Mesangial cell (primary cell): ENCODE results near the gene ZNF550. TPM values are rescaled to one million over a fixed set of nuclear protein-coding genes. Genes with fewer than 3 reads are reported as not detected.

ENCODE experiments used
- total RNA-seq: library from RNA; depleted of rRNA; stranded (reverse); fragments of >200 nt; gene quantifications from 2 replicates; pipeline ENCODE4 v1.2.3, GENCODE V29; 2015

Gene ZNF550
- 2.8 and 3.9 TPM in 2 replicates for total RNA-seq

GRCh38 chr19:57559404-57560025 lies at the start of gene ZNF550:
Gene ZNF550, minus strand, starts transcription at chr19:57559863. Its CDS starts 181 bp downstream, at chr19:57559682.

DNA sequence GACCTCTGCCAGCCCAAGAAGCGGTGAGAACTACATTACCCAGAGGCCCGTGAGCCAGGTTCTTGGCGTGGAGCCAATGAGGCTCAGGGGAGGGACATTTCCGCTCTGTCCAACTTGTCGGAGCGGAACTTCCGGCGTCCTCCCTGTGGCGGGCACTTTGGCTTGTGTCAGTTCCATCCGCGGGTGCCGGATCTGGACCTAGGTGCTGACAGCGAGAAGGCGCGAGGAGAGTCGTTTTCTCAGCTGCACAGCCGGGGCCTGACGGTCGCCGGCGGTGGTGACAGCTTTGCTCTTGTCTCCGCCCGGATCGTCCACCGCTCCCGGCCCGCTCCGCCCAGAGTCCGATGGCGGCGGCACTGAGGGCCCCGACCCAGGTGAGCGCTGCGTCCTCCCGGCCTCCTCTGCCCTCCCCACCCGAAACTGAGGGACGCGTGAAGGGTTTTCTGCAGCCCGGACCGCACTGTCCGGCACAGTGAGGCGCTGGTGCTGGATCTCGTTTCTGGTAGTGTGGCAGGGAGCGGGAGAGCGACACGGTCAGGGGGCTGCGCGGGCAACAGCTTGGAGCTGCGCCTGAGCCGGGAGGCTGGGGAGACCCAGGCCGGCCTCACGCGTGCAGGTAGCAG lies 40.2 kb upstream of the ZNF550 start, which contains the start of gene ZNF530:
TSS of gene ZNF530 (plus strand) at position 125 of the 623 bp plus-strand sequence. CDS start 4,461 bp downstream, outside the sequence.

GRCh38 chr19:57583521-57584416 lies 24.1 kb upstream of the ZNF550 start, which contains the start of gene ZIK1:
Gene ZIK1, plus strand, starts transcription at chr19:57584145. Its CDS starts 212 bp downstream, at chr19:57584357.

GRCh38 chr19:57578487-57579205 lies 19.0 kb upstream of the ZNF550 start, which contains the start of gene ZNF416:
Gene ZNF416, minus strand, starts transcription at chr19:57578911. Its CDS starts 207 bp downstream, at chr19:57578704.

DNA sequence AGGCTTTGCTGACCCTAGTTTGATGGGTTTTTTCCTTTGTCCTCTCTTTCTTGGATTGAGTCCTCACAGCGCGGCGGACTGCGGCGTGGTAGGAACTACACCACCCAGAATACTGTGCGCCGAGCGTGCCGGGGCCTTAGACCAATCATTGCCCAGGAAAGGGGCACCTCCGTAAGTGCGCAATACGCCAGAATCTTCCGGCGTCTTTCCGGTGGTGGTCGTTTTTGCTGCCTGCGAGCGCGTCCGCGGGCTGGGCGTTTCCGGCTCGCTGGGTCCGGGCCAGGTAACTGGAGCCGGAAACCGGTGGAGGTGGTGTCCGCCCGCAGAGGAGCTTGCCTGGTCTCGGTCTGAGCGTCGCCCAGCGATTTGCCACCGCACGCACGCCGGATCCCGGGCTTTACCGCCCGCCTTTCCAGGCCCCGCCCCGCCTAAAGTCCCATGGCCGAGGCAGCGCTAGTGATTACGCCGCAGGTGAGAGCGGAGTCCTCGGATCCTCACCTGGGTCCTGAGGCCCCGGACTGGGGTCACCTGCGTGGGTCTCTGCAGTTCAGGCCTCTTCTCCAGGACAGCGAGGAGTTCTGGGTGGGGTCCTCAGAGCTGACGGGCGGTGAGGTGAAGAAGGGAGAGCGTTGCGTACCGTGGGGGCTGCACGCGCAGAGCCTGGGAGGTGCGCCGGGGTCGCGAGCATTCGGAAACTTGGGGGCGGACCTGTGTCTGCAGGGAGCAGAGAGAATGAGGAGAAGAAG lies 32.4 kb downstream of the ZNF550 start, which contains the start of gene ZNF549:
TSS of gene ZNF549 (plus strand) at position 221 of the 746 bp plus-strand sequence. CDS start at position 439, 218 bp downstream.

DNA sequence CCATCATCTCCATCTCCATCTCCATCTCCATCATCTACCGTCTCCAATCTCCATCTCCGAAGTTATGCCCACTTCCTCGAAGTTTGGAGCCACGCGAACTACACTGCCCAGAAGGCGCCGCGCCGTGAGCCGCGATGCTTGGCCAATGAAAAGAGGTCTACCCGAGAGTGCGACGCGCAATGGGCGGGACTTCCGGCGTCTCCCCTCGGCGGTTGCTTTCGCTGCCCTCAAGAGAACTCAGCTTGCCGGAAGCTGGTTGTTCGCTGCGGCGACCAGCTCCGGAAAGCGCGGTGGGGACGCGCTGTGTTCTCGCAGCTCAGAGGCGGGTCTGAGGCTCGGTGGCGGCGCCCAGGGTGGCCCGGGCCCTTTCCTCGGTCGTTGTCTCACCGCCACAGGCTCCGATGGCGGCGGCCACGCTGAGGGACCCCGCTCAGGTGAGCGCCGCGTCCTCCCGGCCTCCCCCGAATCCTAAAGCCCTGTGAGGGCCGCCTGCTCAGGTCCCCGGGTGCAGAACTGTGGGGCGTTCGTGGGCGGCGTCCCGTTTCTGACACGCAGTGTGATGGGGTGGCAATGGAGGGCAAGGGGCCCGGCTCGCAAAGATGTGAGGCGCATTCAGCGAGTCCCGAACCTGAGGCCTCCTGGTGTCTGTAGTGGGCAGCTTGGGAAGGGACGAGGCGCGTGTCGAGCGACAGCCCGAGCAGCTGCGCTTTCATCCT lies 59.8 kb downstream of the ZNF550 start, which contains the start of gene ZNF773:
TSS of gene ZNF773 (plus strand) at position 259 of the 716 bp plus-strand sequence. CDS start at position 402, 143 bp downstream.

DNA sequence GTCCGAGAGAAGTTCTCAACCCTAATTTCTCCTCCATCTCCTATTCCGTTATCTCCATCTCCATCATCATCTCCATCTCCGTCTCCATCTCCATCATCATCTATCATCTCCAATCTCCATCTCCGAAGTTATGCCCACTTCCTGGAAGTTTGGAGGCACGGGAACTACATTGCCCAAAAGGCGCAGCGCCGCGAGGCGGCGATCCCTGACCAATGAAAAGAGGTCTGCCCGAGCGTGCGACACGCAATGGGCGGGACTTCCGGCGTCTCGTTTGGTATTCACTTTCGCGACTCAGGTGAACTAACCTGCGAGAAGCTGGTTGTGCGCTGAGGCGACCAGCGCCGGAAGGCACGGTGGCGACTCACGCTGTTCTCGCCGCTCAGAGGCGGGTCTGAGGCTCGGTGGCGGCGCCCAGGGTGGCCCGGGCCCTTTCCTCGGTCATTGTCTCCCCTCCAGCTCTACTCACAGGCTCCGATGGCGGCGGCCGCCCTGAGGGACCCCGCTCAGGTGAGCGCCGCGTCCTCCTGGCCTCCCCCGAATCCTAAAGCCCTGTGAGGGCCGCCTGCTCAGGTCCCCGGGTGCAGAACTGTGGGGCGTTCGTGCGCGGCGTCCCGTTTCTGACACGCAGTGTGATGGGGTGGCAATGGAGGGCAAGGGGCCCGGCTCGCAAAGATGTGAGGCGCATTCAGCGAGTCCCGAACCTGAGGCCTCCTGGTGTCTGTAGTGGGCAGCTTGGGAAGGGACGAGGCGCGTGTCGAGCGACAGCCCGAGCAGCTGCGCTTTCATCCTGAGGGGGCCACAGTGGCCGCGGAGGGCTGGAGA lies 72.0 kb downstream of the ZNF550 start, which contains the start of gene ZNF419:
TSS of gene ZNF419 (plus strand) at position 274 of the 822 bp plus-strand sequence. CDS start at position 475, 201 bp downstream.

Other genes starting within 250 kb of the ZNF550 start
- gene ZNF543, start 239.4 kb downstream of the ZNF550 start, total RNA-seq: 3.3 and 6.3 TPM in 2 replicates
- gene ZNF304, start 208.6 kb downstream of the ZNF550 start, total RNA-seq: 3.6 and 5.5 TPM in 2 replicates
- gene TRAPPC2B, start 196.3 kb downstream of the ZNF550 start, total RNA-seq: 12.2 and 15.1 TPM in 2 replicates
- 0.65 and 0.89 TPM in 2 replicates for gene ZNF547, start 196.3 kb downstream of the ZNF550 start, total RNA-seq
- gene ZNF548, start 170.0 kb downstream of the ZNF550 start, total RNA-seq: 6.2 and 9.1 TPM in 2 replicates
- gene ZNF17, start 148.7 kb downstream of the ZNF550 start, total RNA-seq: 4.1 TPM in 2 replicates
- 7.5 and 16.3 TPM in 2 replicates for gene ZNF749, start 124.5 kb downstream of the ZNF550 start, total RNA-seq
- gene VN1R1, start 102.7 kb downstream of the ZNF550 start, total RNA-seq: under 0.01 TPM in 1 of 2 replicates, not detected in the other
- gene ZNF772, start 82.3 kb downstream of the ZNF550 start, total RNA-seq: 3.9 and 11.2 TPM in 2 replicates
- 3.7 and 9.6 TPM in 2 replicates for gene ZNF419, start 72.1 kb downstream of the ZNF550 start, total RNA-seq
- gene ZNF773, start 59.9 kb downstream of the ZNF550 start, total RNA-seq: 3.9 and 13.6 TPM in 2 replicates
- 2.3 and 4.6 TPM in 2 replicates for gene ZNF549, start 32.5 kb downstream of the ZNF550 start, total RNA-seq
- gene ZNF416, start 19.0 kb upstream of the ZNF550 start, total RNA-seq: 2.6 and 4.2 TPM in 2 replicates
- gene ZIK1, start 24.3 kb upstream of the ZNF550 start, total RNA-seq: 4.1 and 7.5 TPM in 2 replicates
- 3.5 and 4.1 TPM in 2 replicates for gene ZNF530, start 40.0 kb upstream of the ZNF550 start, total RNA-seq
- gene ZNF134, start 54.4 kb upstream of the ZNF550 start, total RNA-seq: 9.6 and 17.4 TPM in 2 replicates
- gene ZNF211, start 73.3 kb upstream of the ZNF550 start, total RNA-seq: 4.2 and 7.5 TPM in 2 replicates
- gene ZSCAN4, start 109.1 kb upstream of the ZNF550 start, total RNA-seq: not detected in 2 replicates
- 4.6 and 7.2 TPM in 2 replicates for gene ZNF551, start 122.1 kb upstream of the ZNF550 start, total RNA-seq
- gene ZNF154, start 149.3 kb upstream of the ZNF550 start, total RNA-seq: 0.98 and 2.2 TPM in 2 replicates
- 2.9 and 4.7 TPM in 2 replicates for gene ZNF671, start 167.8 kb upstream of the ZNF550 start, total RNA-seq
- gene ZNF776, start 187.0 kb upstream of the ZNF550 start, total RNA-seq: 8.0 and 14.2 TPM in 2 replicates
- 6.8 and 8.1 TPM in 2 replicates for gene ZNF586, start 209.8 kb upstream of the ZNF550 start, total RNA-seq